Measurements from ENCODE around the gene SPECC1.

The SPECC1 gene

DNA sequence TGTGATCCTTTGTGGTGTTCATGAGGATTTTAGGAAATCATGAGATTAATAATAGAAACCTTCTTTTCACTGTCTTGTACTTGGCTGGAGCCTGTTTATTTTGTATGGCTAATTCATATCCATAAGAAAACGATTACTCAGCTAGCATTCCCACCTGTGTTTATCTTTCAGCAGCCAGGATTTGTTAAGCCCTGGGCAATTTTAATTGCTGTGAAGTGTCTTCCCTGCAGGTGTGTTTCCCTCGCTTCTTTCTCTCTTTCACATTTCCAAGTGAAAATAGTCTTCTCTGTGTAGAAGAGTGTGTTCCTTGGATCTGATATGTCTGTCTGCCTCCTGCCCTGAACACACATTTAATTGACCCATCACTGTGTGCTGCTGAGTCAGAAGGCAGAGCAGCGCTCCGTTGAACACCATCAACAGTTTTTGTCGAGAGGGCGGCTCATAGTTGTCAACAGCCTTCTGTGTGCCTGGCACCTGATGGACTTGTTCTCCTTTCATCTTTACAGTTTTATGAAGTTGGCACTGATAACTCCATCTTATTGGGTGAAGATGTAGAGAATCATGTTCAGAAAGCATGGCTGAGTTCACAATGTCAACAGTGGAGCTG, 83.2 kb downstream of the SPECC1 start:
- TF ChIP-seq, protein P1, sequence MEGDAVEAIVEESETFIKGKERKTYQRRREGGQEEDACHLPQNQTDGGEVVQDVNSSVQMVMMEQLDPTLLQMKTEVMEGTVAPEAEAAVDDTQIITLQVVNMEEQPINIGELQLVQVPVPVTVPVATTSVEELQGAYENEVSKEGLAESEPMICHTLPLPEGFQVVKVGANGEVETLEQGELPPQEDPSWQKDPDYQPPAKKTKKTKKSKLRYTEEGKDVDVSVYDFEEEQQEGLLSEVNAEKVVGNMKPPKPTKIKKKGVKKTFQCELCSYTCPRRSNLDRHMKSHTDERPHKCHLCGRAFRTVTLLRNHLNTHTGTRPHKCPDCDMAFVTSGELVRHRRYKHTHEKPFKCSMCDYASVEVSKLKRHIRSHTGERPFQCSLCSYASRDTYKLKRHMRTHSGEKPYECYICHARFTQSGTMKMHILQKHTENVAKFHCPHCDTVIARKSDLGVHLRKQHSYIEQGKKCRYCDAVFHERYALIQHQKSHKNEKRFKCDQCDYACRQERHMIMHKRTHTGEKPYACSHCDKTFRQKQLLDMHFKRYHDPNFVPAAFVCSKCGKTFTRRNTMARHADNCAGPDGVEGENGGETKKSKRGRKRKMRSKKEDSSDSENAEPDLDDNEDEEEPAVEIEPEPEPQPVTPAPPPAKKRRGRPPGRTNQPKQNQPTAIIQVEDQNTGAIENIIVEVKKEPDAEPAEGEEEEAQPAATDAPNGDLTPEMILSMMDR (IDR thresholded peaks at IDR 0.05; ENCODE audit: low read depth, low read length): no peak
- in situ Hi-C loops (cut with HindIII; ENCODE audit: low sequenced_read_pairs): no loop called here
- DNase-seq (ENCODE audit: low read depth, low spot score): peak; percentile 5
- H3K4me3 ChIP-seq (ENCODE audit: low read depth, low read length): no peak overlapping the region

- no peak overlapping the region for H3K4me3 ChIP-seq (ENCODE audit: low read depth, low read length)
- DNase-seq (ENCODE audit: low read depth, low spot score): no peak
- TF ChIP-seq, protein P1 (IDR thresholded peaks at IDR 0.05; ENCODE audit: low read depth, low read length): no peak
- in situ Hi-C loops (cut with HindIII; ENCODE audit: low sequenced_read_pairs): no loop called here
Observed at GRCh38 chr17:20092973-20093626, 83.9 kb downstream of the SPECC1 start.

- TF ChIP-seq, protein P1 (IDR thresholded peaks at IDR 0.05; ENCODE audit: low read depth, low read length): no peak
- no peak for DNase-seq (ENCODE audit: low read depth, low spot score)
- in situ Hi-C loops (cut with HindIII; ENCODE audit: low sequenced_read_pairs): no loop called here
- no peak overlapping the region for H3K4me3 ChIP-seq (ENCODE audit: low read depth, low read length)
Observed at GRCh38 chr17:20094777-20095176, 85.6 kb downstream of the SPECC1 start.

DNA sequence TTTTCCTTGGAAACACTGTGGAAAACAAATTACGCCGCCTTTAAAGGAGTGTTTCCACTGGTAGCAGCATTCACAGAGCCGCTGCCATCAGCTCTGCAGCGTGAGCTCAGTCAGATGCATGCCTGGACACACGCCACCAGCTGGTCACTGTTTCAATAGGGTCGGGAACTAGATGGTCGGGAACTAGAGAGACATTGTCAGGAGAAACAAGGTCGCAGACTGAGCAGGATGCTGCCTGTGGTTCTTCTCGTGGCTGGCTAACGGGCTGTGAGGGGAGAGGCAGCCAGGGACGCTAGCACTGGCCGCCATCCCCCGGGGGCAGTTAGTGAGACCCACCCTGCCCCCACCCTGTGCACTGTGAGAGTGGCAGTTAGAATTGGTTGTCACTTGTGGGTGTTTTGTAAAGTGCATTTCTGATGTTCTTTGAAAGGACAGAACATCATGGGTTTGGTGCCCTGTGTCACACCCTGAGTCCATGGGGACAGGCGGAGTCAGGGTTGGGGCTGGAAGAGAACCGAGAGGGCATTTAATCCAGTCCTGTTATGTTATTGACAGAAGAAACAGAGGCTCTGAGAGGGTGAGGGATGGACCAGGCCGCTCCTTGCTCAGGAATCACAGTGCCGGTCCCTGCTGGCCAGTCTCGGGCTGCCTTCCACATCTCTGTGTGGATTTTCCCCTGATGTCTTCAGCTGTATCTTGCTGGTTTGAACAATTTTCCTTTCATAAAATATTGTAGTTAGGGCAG, 86.3 kb downstream of the SPECC1 start:
- TF ChIP-seq, protein P1 (IDR thresholded peaks at IDR 0.05; ENCODE audit: low read depth, low read length): peak; percentile 46
- peak; percentile 32 for DNase-seq (ENCODE audit: low read depth, low spot score)
- in situ Hi-C loops (cut with HindIII; ENCODE audit: low sequenced_read_pairs): no loop called here

DNA sequence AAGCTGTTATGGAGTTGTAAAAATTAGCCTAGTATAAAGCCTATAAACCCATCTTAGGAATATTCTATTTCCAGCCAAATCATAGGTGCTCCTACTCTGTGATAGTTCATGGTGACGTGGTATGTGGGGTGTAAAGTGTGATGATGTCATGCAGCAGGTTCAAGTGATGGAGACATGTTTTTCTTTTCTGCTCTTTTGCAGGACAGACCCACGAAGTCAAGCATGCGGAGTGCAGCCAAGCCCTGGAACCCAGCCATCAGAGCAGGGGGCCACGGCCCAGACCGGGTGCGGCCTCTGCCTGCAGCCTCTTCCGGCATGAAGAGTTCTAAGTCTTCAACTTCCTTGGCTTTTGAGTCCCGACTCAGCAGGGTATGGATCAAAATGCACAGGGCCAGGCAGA, 87.3 kb downstream of the SPECC1 start:
- no peak for DNase-seq (ENCODE audit: low read depth, low spot score)
- TF ChIP-seq, protein P1 (IDR thresholded peaks at IDR 0.05; ENCODE audit: low read depth, low read length): no peak
- no peak overlapping the region for H3K4me3 ChIP-seq (ENCODE audit: low read depth, low read length)
- in situ Hi-C loops (cut with HindIII; ENCODE audit: low sequenced_read_pairs): no loop called here

More for the DNA sequence above, 86.3 kb downstream of the SPECC1 start:
- H3K4me3 ChIP-seq (ENCODE audit: low read depth, low read length): no peak overlapping the region

GRCh38 chr17:20097330-20097729, 88.2 kb downstream of the SPECC1 start:
- TF ChIP-seq, protein P1 (IDR thresholded peaks at IDR 0.05; ENCODE audit: low read depth, low read length): no peak
- no peak for DNase-seq (ENCODE audit: low read depth, low spot score)
- in situ Hi-C loops (cut with HindIII; ENCODE audit: low sequenced_read_pairs): no loop called here
- H3K4me3 ChIP-seq (ENCODE audit: low read depth, low read length): no peak overlapping the region

Data from astrocyte of the spinal cord (primary cell).